ENCODE measurements around the gene CABP2. TPM values are rescaled to one million over a fixed set of nuclear protein-coding genes. Genes with fewer than 3 reads are reported as not detected.
"Not testable (repeated sequence)": the region's sequence is repeated elsewhere in the genome, so short reads cannot be mapped to it uniquely, and the experiment has no call there.

Gene CABP2
- total and polyA plus RNA-seq, 2 donors (not counting 1 experiment from before 2014, with no cell fraction given) = not detected

- Histone ChIP-seq H3K4me2 (ENCODE audit: extremely low read depth, insufficient read depth, low read length) (no peak overlapping the region), H3K4me1 (ENCODE audit: control insufficient read depth, extremely low read depth, insufficient read depth, low read length) (no peaks in the 10 kb centered on the region), H3K79me2 (ENCODE audit: control insufficient read depth, insufficient read depth, low read length) (no peaks in the 10 kb centered on the region), H3K4me3 (replicated peaks in 1 of 4; ENCODE audit: control extremely low read depth in 1 of 4, insufficient read depth in 1 of 4, low read depth in 3 of 4, low read length in 4 of 4) (no peak overlapping the region), H3K27ac (ENCODE audit: insufficient read depth, low read length) (no peak overlapping the region), H2AFZ (ENCODE audit: low read length) (no peak overlapping the region), H3K27me3 (ENCODE audit: control insufficient read depth, insufficient read depth, low read length) (no peaks in the 10 kb centered on the region), H3K36me3 (ENCODE audit: control insufficient read depth, insufficient read depth, low read length) (no peaks in the 10 kb centered on the region), H4K20me1 (ENCODE audit: control insufficient read depth, extremely low read depth, insufficient read depth, low read length) (no peaks in the 10 kb centered on the region), H3K9ac (ENCODE audit: insufficient read depth, low read length) (no peak overlapping the region), H3K9me3 (ENCODE audit: control insufficient read depth, insufficient read depth, low read depth, low read length) (no peaks in the 10 kb centered on the region)
- peak in 1 of 2 donors; percentile 17 for DNase-seq (ENCODE audit: low read depth in 2 of 2)
- TF ChIP-seq CTCF (conservative IDR thresholded peaks at IDR 0.05 in 1 of 2, IDR thresholded peaks at IDR 0.05 in 1 of 2; ENCODE audit: low read depth in 1 of 2, low read length in 2 of 2) (no peak), EZH2 (IDR thresholded peaks at IDR 0.05; ENCODE audit: low read length, missing control alignments) (no peak)
These were observed 38.8 kb upstream of the CABP2 start for GRCh38 chr11:67561971-67562619.

GRCh38 chr11:67558084-67558772 lies 35.0 kb upstream of the CABP2 start:
- Histone ChIP-seq H3K4me1 (ENCODE audit: control insufficient read depth, extremely low read depth, insufficient read depth, low read length) (no peaks in the 10 kb centered on the region), H3K9me3 (ENCODE audit: control insufficient read depth, insufficient read depth, low read depth, low read length) (no peaks in the 10 kb centered on the region), H4K20me1 (ENCODE audit: control insufficient read depth, extremely low read depth, insufficient read depth, low read length) (no peaks in the 10 kb centered on the region), H2AFZ (ENCODE audit: low read length) (no peak overlapping the region), H3K4me2 (ENCODE audit: extremely low read depth, insufficient read depth, low read length) (no peak overlapping the region), H3K4me3 (replicated peaks in 1 of 4; ENCODE audit: control extremely low read depth in 1 of 4, insufficient read depth in 1 of 4, low read depth in 3 of 4, low read length in 4 of 4) (no peak overlapping the region), H3K9ac (ENCODE audit: insufficient read depth, low read length) (no peak overlapping the region), H3K27me3 (ENCODE audit: control insufficient read depth, insufficient read depth, low read length) (no peaks in the 10 kb centered on the region), H3K79me2 (ENCODE audit: control insufficient read depth, insufficient read depth, low read length) (no peaks in the 10 kb centered on the region), H3K36me3 (ENCODE audit: control insufficient read depth, insufficient read depth, low read length) (no peaks in the 10 kb centered on the region), H3K27ac (ENCODE audit: insufficient read depth, low read length) (no peak overlapping the region)
- peak in 1 of 2 donors; percentile 23 for DNase-seq (ENCODE audit: low read depth in 2 of 2)
- TF ChIP-seq EZH2 (IDR thresholded peaks at IDR 0.05; ENCODE audit: low read length, missing control alignments) = no peak
- no peak for TF ChIP-seq CTCF (conservative IDR thresholded peaks at IDR 0.05 in 1 of 2, IDR thresholded peaks at IDR 0.05 in 1 of 2; ENCODE audit: low read depth in 1 of 2, low read length in 2 of 2)

GRCh38 chr11:67556244-67556643 lies 33.0 kb upstream of the CABP2 start:
- no peak overlapping the region for H2AFZ ChIP-seq (ENCODE audit: low read length)
- TF ChIP-seq CTCF (conservative IDR thresholded peaks at IDR 0.05 in 1 of 2, IDR thresholded peaks at IDR 0.05 in 1 of 2; ENCODE audit: low read depth in 1 of 2, low read length in 2 of 2) = no peak
- TF ChIP-seq EZH2 (IDR thresholded peaks at IDR 0.05; ENCODE audit: low read length, missing control alignments) = no peak
- no peaks in the 10 kb centered on the region for H3K36me3 ChIP-seq (ENCODE audit: control insufficient read depth, insufficient read depth, low read length)
- H3K4me2 ChIP-seq (ENCODE audit: extremely low read depth, insufficient read depth, low read length) = no peak overlapping the region
- no peak overlapping the region for H3K9ac ChIP-seq (ENCODE audit: insufficient read depth, low read length)
- no peak for DNase-seq (ENCODE audit: low read depth in 2 of 2)
- H3K79me2 ChIP-seq (ENCODE audit: control insufficient read depth, insufficient read depth, low read length) = no peaks in the 10 kb centered on the region
- H3K27me3 ChIP-seq (ENCODE audit: control insufficient read depth, insufficient read depth, low read length) = no peaks in the 10 kb centered on the region
- H3K4me3 ChIP-seq (replicated peaks in 1 of 4; ENCODE audit: control extremely low read depth in 1 of 4, insufficient read depth in 1 of 4, low read depth in 3 of 4, low read length in 4 of 4) = no peak overlapping the region
- no peaks in the 10 kb centered on the region for H3K9me3 ChIP-seq (ENCODE audit: control insufficient read depth, insufficient read depth, low read depth, low read length)
- no peaks in the 10 kb centered on the region for H4K20me1 ChIP-seq (ENCODE audit: control insufficient read depth, extremely low read depth, insufficient read depth, low read length)
- H3K4me1 ChIP-seq (ENCODE audit: control insufficient read depth, extremely low read depth, insufficient read depth, low read length) = no peaks in the 10 kb centered on the region
- no peak overlapping the region for H3K27ac ChIP-seq (ENCODE audit: insufficient read depth, low read length)

GRCh38 chr11:67551697-67552096 lies 28.5 kb upstream of the CABP2 start:
- not testable (repeated sequence) for H3K27me3 ChIP-seq (ENCODE audit: control insufficient read depth, insufficient read depth, low read length); H3K27ac ChIP-seq (ENCODE audit: insufficient read depth, low read length); H3K4me1 ChIP-seq (ENCODE audit: control insufficient read depth, extremely low read depth, insufficient read depth, low read length); H2AFZ ChIP-seq (ENCODE audit: low read length); H3K36me3 ChIP-seq (ENCODE audit: control insufficient read depth, insufficient read depth, low read length); H3K9ac ChIP-seq (ENCODE audit: insufficient read depth, low read length); H3K79me2 ChIP-seq (ENCODE audit: control insufficient read depth, insufficient read depth, low read length); DNase-seq (ENCODE audit: low read depth in 2 of 2); H4K20me1 ChIP-seq (ENCODE audit: control insufficient read depth, extremely low read depth, insufficient read depth, low read length); H3K9me3 ChIP-seq (ENCODE audit: control insufficient read depth, insufficient read depth, low read depth, low read length); H3K4me3 ChIP-seq (replicated peaks in 1 of 4; ENCODE audit: control extremely low read depth in 1 of 4, insufficient read depth in 1 of 4, low read depth in 3 of 4, low read length in 4 of 4); H3K4me2 ChIP-seq (ENCODE audit: extremely low read depth, insufficient read depth, low read length)

All from fibroblast of lung (primary cell).